Colonic mucosa (tissue), 4 donors: ENCODE results near the gene AKT3. TPM values are rescaled to one million over a fixed set of nuclear protein-coding genes. Genes with fewer than 3 reads are reported as not detected.

ENCODE experiments used
- DNase-seq: peaks from one replicate; pipeline ENCODE4 v3.0.0-alpha.2; 2020
- H3K27ac ChIP-seq: fragments of 200-600 bp; one replicate; pipeline ENCODE4 v1.8.0; 2021
- H3K27me3 ChIP-seq: fragments of 200-600 bp; one replicate; pipeline ENCODE4 v1.8.0; 2021
- H3K36me3 ChIP-seq: fragments of 200-600 bp; one replicate; pipeline ENCODE4 v1.8.0; 2021
- H3K4me1 ChIP-seq: fragments of 200-600 bp; one replicate; pipeline ENCODE4 v1.8.0; 2021; ENCODE audit warnings: mild to moderate bottlenecking
- H3K4me3 ChIP-seq: fragments of 200-600 bp; one replicate; pipeline ENCODE4 v1.8.0; 2021
- H3K9ac ChIP-seq, 2 donors: one replicate each; pipeline ENCODE4 v1.7.0; 2013; ENCODE audit warnings: control low read depth in 2 of 2, low read depth in 2 of 2, low read length in 2 of 2
- H3K9me3 ChIP-seq: fragments of 200-600 bp; one replicate; pipeline ENCODE4 v1.8.0; 2021
- intact Hi-C: fragments of 100-400 bp; cut with DNase I; formaldehyde crosslinking; loops from one replicate; pipeline ENCODE4 v1.14.1; 2022
- total RNA-seq, 2 donors: library from RNA; stranded (reverse); fragmentation: NEBNext Ultra II Directional in 1 of 2; extraction: Animal tissue kit (Norgen Biotek cat#: 25700) in 1 of 2; gene quantifications; one replicate each; pipeline ENCODE4 v1.2.1, GENCODE V29; 2021
- TF ChIP-seq, protein P1 (sequence below): fragments of 200-600 bp; IDR thresholded peaks from one replicate; pipeline ENCODE4 v1.8.0; 2022; ENCODE audit warnings: antibody characterized with exemption, mild to moderate bottlenecking
- donor health status: healthy.
- donor health status: DM: no; HTN: no; CAD: no.
- donor health status: DM: no; HTN: no; CAD: no.

The AKT3 gene
- total RNA-seq, 2 donors from 2014 or later, result 6.0 to 21.3 TPM

GRCh38 chr1:243561588-243562319 lies 288.3 kb downstream of the AKT3 start:
- Histone ChIP-seq H3K27ac (no peak overlapping the region), H3K9ac (no peak overlapping the region), H3K4me3 (no peak overlapping the region), H3K36me3 (no peaks in the 10 kb centered on the region), H3K9me3 (no peaks in the 10 kb centered on the region), H3K4me1 (no peaks in the 10 kb centered on the region), H3K27me3 (no peaks in the 10 kb centered on the region)
- intact Hi-C loops, result no loop called here
- DNase-seq, result no peak
- TF ChIP-seq, protein P1, sequence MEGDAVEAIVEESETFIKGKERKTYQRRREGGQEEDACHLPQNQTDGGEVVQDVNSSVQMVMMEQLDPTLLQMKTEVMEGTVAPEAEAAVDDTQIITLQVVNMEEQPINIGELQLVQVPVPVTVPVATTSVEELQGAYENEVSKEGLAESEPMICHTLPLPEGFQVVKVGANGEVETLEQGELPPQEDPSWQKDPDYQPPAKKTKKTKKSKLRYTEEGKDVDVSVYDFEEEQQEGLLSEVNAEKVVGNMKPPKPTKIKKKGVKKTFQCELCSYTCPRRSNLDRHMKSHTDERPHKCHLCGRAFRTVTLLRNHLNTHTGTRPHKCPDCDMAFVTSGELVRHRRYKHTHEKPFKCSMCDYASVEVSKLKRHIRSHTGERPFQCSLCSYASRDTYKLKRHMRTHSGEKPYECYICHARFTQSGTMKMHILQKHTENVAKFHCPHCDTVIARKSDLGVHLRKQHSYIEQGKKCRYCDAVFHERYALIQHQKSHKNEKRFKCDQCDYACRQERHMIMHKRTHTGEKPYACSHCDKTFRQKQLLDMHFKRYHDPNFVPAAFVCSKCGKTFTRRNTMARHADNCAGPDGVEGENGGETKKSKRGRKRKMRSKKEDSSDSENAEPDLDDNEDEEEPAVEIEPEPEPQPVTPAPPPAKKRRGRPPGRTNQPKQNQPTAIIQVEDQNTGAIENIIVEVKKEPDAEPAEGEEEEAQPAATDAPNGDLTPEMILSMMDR, result no peak

GRCh38 chr1:243559575-243560162 lies 290.4 kb downstream of the AKT3 start:
- Histone ChIP-seq H3K4me3 (no peak overlapping the region), H3K27ac (no peak overlapping the region), H3K27me3 (no peaks in the 10 kb centered on the region), H3K9me3 (no peaks in the 10 kb centered on the region), H3K4me1 (no peaks in the 10 kb centered on the region), H3K36me3 (no peaks in the 10 kb centered on the region), H3K9ac (no peak overlapping the region)
- intact Hi-C loops, result no loop called here
- TF ChIP-seq, protein P1, result no peak
- DNase-seq, result no peak

GRCh38 chr1:243558576-243558975 lies 291.5 kb downstream of the AKT3 start:
- intact Hi-C loops, result no loop called here
- H3K9ac ChIP-seq, result no peak overlapping the region
- H3K27me3 ChIP-seq, result no peaks in the 10 kb centered on the region
- DNase-seq, result no peak
- no peaks in the 10 kb centered on the region for H3K36me3 ChIP-seq
- H3K27ac ChIP-seq, result no peak overlapping the region
- no peaks in the 10 kb centered on the region for H3K4me1 ChIP-seq
- H3K4me3 ChIP-seq, result no peak overlapping the region
- TF ChIP-seq, protein P1, result no peak
- H3K9me3 ChIP-seq, result no peaks in the 10 kb centered on the region

DNA sequence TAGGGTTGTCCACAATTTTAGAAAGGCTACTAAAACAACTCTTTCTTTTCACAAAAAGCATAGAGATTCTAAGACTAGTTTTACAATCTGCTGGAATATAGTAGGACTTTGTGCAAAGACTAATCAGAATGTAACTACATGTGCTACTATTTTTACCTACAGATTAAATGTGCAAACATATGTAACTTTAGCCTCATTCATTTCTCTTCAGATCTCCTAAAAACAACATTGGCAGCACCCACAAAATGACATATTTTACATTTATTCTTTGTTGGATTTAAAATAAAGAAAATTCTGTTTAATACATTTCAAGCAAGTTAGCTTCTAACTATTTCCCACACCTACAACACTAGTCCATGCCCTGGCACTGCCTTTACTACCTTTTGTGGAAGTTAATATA lies 292.2 kb downstream of the AKT3 start:
- no peak for DNase-seq
- intact Hi-C loops, result no loop called here
- Histone ChIP-seq H3K36me3 (no peaks in the 10 kb centered on the region), H3K27me3 (no peaks in the 10 kb centered on the region), H3K9me3 (no peaks in the 10 kb centered on the region), H3K4me1 (no peaks in the 10 kb centered on the region), H3K27ac (no peak overlapping the region), H3K4me3 (no peak overlapping the region), H3K9ac (no peak overlapping the region)
- TF ChIP-seq, protein P1, result no peak

GRCh38 chr1:243554686-243555085 lies 295.4 kb downstream of the AKT3 start:
- H3K36me3 ChIP-seq, result no peaks in the 10 kb centered on the region
- no peak overlapping the region for H3K27ac ChIP-seq
- no peaks in the 10 kb centered on the region for H3K9me3 ChIP-seq
- DNase-seq, result no peak
- H3K9ac ChIP-seq, result no peak overlapping the region
- no peaks in the 10 kb centered on the region for H3K27me3 ChIP-seq
- intact Hi-C loops, result no loop called here
- H3K4me3 ChIP-seq, result no peak overlapping the region
- H3K4me1 ChIP-seq, result no peaks in the 10 kb centered on the region
- TF ChIP-seq, protein P1, result no peak
